HL-60/S4 treated with phorbol 12-myristate 13-acetate at 8.2 ng/mL for 4 days and 3 days (cell line): Measurements from ENCODE around the gene SYNDIG1.

Source experiments
- in situ Hi-C: fragments of 300-500 bp; cut with MboI; formaldehyde crosslinking; loops from 2 replicates; pipeline ENCODE4 v1.15.0; 2022; ENCODE audit warnings: low sequenced_read_pairs

Gene SYNDIG1

DNA sequence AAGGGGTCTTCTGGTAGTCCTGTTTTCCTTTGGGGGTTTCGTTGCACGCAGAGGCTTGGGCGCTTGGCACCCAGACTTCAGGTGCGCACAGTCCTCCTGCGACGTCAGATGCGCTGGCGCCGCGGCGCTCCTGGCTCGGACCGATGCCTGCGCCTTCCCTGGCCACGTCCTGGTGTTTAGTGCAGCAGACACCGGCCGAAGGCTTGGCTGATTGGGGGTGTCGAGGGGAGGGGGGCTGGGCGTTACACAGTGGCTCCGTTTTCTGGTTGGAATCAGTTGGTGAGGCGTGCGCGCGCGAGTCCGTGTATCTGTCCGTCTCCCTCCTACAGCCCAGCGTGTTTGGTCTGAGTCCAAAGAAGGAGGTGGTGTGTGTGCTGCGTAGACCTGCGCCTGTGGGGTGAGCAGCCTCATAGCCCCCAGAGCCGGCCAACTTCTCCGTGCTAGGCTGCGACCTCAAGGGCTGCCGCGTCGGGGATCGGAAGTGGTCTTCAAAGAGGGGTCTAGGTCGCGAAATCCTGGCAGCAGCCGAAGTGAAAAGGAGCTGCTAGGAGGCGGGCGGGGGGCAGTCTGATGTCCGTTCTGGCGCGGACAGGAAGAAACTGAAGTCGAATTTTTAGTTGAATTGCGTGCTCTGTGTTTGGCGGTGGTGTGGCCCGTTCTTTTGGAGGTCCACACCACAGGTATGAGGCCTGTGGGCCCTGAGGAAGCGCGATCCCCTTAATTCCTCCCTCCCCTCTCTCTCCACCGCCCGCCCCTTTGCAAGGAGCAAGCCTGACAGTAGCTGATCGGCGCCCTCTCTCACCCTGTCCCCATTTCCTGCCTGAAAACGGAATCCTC is 1.5 kb downstream of the SYNDIG1 start:
- in situ Hi-C loops, result no loop called here

DNA sequence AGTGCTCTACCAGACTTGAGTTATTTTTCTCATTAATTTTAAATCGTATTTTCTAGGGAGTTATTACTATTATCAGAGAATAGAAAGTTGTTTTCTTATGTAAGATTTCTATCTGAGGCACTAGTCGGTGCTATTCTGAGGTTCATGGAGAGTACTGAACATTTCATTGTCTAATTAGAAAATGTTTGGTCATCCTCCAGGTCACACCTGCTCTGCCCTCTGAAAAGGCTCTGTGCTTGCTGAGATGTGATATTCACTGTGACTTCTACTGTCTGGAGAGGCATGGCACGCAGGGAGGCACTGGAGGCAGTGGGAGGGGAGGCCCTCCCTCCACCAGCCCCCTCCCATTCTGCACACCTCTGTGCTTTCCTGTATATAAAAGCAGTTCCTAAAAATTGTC is 3.0 kb downstream of the SYNDIG1 start:
- in situ Hi-C loops, result no loop called here

DNA sequence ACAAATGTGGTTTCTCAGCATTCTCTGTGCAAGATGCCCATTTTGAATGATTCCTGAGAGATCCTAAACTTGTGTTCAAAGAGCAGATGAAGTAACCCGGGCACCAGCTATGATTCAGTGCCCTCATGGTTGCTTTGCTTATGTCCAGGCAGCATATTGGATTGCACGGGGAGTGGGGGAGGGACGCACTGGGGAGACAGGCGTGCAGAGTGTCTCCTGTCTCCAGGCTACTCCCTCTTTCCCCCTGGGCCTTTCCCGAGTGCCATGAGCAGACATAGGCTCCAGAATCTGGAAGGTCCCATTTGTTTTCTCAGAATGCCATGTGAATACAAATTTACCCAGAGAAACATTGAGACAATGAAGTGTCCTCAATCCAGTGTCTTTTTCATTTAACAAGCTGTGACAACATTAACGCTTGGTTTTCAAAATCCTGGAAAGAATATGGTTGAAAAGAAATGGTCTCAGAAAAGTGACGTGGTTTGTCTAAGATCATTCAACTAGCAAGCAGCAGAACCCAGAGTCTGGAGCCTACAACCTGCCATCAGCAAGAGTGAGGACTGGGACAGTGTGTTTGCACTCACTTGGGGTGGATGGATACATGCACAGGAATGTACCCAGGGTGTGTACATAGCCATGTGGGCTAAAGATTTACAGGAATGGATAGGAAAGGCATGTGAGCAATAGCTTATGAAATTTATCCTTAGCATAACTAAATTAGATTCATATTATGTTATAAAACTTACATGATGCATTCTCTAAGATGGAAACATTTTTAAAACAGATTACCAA is 4.2 kb downstream of the SYNDIG1 start:
- in situ Hi-C loops, result no loop called here

DNA sequence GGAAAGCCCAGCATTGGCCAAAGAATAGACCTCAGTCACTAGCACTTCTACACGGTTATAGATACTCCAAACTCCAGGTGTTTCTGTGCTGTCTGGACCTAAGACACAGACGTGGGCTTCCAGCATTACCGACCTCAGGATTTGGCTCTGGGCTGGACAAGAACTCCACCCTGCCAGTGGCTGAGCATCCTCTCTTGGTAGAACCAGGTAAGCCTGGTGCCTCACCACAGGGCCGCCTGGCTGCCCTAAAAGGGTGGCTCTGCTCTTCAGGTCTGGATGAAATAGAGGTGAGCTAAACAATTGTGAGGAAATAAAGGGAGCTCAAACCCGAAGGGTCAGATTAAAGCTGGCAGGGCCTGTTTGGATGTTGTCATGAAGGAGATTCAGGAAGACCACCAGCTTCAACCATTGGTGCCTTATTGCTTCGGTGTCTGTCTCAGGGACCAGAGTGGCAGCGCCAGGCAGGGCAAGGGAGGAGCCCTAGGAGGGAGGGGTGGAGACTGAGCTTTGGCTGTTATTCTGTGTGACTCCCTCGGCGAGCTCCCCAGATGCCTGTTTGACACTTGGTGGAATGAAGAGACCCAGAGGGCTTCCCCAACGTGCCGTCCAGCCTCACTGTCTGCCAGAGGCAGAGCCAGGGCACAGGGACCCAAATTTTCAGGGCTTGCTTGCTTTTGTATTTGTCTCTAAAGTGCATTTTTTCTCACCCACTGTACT is 8.6 kb downstream of the SYNDIG1 start:
- in situ Hi-C loops, result no loop called here

DNA sequence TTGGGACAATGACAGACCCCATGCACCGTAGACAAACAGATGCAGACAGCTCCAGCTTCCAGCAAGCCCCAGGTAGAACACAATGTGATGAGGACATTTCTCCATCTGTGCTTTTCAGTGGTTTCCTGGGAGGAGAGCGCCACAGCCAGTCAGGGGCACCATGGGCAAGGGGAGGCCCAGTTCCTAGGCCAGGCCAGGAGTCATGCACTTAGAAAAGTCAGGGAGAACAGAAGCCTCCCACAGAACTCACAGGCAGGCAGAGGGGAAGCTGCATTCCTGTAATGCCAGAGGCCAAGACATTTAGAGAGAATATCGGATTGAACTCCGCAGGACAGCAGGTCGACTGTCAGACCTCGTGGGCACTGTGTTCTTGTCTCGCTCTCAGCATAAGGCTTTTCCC is 9.2 kb downstream of the SYNDIG1 start:
- in situ Hi-C loops, result no loop called here

DNA sequence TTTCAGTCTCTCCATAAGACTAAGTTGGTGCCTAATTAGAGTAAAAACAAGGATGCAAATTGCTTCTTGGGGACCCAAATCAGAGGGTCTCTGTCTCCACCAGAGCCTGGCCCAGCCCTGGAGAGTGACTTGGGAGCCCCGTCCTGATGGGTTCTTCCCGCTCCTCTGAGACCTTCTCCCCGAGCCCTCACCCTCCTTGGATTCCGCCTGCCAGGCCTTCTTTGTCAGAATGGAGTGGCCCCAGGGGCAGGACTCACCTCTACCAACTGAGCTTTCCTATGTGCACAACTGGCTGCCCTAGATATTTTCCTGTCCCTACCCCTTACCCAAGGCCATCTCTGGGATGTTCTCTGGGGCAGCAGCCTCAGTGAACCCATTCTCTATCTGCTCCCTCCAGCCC is 9.7 kb downstream of the SYNDIG1 start:
- in situ Hi-C loops, result no loop called here

DNA sequence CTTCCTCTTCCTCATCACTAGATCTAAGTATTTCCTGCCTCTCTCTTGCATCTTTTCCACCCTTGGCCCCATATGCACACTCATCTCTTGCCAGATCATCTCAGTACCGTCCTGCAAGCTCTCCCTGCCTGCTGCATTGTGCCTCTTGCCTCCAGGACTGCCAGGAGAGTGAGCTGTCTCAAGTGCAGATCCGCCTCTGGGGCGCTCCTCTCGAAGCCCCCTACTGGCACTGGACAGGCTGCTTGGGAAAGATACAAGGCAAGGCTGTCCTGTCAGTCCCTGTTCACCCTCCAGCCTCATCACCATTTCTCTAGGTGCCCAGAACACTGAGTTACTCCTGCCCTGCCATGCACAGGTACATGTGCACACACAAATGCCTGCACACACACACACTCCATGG is 10.2 kb downstream of the SYNDIG1 start:
- in situ Hi-C loops, result no loop called here

DNA sequence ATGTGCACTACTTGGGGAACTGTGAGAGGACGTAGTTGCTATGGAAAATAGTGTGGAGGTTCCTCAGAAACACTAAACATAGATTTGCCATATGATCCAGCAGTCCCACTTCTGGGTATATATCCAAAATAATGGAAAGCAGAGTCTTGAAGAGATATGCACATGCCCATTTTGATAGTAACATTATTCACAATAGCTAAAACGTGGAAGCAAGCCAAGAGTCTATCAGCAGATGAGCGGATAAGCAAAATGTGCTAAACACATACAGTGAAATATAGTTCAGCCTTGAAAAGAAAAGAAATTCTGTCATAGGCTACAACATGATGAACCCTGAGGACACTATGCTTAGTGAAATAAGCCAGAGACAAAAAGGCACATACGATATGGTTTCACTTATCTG is 11.1 kb downstream of the SYNDIG1 start:
- in situ Hi-C loops, result no loop called here

DNA sequence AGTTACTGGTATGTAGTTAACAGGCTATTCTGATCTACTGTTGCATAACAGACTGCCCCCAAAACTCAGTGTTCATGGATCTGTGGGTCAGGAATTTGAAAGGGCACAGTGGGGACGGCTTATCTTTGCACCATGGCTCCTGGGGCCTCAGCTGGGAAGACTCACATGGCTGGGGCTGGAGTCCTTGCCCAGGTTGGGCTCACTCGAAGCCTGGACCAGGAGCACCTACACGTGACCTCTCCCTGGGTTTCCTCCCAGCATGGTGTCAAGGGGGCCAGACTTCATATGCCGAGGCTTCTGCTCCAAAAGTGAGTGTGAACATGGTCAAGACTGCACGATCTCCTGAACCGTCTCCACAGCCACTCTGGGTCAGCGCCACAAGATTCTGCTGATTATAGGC is 11.7 kb downstream of the SYNDIG1 start:
- in situ Hi-C loops, result no loop called here

DNA sequence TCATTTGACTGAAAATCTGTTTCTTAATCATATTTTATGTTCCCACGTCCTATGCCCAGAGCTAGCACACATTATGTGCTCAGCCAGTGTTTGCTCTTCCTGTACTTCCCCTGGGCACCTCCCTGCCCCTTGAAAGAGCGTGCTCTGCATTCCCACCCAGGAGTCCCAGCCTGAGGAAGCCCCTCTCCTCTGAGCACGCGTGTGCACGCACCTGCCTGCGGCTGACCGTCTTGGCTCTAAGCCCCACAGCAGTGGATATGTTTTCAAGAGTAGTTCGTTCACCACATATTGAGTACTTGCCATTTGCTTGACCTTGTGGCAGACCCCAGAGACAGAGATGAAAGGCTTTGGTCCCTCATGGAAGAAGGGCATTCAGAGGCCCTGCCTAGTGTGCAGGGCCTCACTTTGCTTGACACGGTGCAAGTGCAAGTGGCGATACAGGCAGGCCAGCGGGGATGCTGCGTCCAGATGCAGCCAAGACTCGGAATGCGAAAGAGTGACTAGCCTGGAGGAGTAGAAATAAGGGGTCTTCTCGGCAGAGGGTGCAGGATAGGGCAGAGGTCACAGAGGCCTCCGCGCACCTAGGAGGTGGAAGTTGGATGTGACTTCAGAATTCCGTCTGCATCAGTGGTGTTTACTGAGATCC is 14.1 kb downstream of the SYNDIG1 start:
- in situ Hi-C loops, result no loop called here

DNA sequence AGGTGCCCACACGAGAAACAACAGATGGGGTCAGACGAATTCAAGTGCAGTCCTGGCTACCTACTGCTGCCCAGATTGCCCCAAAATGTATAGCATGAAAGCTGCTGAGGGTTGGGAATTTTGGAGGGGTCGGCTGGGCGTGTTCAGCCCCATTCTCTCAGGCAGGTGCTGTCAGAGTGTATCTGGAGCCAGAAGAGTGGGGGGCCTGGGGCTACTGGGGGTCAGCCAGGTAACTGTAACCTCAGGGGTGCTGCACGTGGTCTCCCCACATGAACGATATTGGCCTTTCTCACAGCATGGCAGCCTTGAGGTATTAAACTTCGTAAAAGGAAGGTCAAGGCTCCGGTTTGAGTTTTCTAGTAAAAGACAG is 14.6 kb downstream of the SYNDIG1 start:
- in situ Hi-C loops, result no loop called here

DNA sequence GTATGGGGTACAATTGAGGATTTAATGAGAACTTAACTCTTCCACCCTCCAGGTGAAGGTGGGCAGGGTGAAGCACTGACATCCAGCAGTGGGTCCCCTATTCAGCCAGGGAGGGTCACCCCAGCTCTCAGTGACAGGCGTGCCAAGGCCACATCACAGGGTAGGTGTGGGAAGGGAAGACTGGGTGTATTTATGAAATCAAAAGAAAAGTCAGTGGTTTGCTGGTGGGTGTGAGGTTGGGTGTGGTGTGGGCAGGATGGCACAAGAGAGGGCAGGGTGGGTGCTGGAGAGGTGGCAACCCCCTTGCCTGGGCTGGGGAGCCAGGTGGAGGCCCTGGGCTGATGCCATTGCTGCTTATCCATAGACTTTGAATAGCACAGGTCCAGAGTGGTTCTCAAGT is 16.6 kb downstream of the SYNDIG1 start:
- in situ Hi-C loops, result no loop called here

DNA sequence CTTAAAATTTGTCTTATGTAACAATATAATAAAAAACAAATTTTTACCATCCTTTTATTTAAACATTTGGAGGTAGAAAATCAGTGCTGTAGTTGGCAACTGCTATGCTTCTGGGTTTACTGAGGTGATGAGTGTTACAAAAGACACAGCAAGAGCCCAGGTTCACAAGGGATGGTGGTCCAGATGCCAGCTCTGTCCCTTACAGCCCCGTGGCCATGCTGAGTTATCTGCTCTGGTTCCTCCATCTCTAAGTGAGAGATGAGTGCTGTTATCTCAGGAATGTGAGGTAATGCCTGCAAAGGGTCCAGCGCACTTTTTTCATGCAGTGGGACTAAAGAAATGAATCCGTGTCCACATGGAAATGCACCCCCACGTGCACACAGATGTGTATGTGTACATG is 17.8 kb downstream of the SYNDIG1 start:
- in situ Hi-C loops, result no loop called here

DNA sequence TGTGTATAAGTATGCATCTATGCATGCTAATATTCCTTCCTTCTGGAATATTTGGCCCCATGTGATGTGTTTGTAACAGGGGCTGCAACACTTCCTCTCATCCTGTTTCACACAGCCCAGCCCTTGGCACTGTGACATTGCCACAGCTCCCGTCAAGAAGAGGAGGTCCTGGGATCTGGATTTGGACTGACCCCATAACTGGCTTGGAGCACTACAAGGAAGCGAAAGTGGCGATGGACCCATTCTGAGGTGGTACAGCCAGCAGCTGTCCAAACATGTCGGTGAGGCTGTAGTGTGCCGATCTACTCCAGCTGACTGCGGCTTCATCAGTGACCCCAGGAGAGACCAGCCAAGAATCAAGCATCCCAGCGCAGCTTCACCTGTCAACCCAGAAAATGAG is 18.2 kb downstream of the SYNDIG1 start:
- in situ Hi-C loops, result no loop called here

DNA sequence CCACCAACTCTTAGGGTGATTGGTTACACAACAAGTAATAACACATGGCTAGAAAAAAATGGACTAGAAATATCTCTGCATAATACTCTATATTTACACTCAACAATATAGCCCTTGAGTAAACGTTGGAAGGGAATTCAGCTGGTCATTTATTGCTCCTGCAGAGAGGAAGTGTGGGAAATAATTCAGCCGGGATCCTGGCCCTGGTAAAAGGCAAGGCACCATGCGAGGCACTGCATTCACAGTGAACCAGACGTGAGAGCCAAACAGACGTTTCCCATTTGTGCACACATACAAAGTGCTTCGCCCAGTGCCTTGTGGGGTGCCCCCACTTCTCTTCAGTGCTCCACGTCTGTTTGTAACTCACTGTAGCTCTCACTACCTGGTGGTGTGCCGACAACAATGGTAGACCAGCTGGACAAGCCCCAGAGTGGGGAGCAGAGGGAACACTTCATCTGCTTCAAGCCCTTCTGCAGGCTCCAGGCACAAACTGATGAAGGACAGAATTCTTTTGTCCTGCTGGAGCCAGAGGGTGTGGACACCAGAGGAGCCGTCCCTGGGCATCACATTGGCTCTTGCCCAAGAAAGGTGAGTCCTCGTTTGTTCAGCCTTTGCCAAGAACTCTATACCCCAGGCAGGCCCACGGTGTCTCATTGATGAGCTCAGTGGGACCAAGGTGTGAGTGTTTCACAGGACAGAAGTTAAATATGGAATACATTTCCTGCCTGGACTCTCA is 18.8 kb downstream of the SYNDIG1 start:
- in situ Hi-C loops, result no loop called here

DNA sequence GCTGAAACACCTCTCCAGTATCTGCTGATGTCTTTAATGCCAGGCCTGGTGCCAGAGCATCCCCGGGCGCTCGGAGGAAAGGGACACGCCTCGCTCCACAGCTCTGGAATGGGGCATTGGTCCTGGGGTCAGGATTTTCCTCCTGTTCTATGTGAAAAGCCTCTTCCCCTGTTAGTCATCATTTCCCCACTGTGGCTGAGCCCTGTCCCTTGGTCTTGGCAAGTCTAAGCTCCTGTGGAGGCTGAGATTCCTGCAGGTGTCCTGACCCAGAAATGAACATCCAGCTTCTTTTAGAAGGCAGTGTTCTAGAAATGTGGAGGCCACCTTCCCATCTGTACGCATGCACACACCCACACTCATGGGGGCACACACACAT is 19.4 kb downstream of the SYNDIG1 start:
- in situ Hi-C loops, result no loop called here

DNA sequence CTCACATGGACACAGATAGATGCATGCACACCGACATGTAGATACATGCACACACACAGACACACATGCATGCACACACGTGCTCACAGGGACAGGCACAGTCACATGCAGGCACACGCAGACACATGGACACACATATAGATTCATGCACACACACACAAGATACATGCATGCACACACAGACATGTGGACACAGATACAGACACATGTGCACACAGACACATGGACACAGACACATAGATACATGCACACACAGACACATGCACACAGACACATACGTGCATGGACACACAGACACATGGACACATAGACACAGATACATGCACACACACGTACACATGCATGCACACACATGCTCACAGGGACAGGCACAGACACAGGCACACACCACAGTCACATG is 19.8 kb downstream of the SYNDIG1 start:
- in situ Hi-C loops, result no loop called here

DNA sequence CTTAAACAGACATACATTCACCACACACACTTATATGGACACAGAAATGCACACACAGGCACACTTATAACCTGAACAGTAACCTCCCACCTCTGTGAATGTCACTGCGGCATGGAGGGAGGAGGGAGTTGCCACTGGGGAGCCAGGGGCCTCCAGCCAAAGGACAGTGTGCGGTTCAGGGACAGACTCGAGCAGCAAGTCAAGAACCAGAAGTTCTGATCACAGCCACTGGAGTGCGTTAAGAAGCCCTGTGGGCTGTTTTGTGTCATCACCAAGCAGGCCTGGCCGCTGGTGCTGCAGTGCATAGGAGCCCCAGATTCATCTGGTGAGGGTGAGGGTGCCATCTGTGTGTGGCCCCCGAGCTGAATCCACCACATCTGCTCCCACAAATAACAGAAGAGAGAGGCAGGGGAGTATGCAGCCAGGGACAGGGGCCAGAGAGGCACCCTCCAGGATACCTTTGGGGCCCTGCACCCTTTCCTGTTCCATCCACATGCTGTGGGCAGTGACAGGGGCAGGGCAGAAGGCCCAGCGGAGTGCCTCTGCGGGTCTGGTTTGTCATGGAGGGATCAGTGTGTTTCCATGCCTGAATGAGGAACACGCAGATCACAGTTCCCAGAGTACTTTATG is 20.3 kb downstream of the SYNDIG1 start:
- in situ Hi-C loops, result no loop called here

DNA sequence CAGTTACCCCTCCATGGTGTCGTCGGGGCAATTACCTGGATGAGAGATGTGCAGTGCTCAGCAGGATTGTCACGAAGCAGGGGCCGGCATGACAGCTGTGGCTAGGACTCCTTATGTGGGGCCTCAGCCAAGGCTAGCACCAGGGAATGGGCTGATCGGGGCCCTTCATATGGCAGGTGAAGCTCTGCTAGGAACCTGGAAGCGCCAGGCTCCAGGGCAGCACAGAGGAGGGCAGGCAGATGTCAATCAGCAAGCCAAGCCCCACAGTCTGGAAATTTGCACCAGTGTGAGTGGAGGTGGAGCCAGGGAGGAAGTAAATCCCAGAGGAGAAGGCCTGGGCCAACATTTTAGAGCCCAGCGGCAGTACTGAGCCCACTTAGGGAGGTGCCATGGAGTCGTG is 21.2 kb downstream of the SYNDIG1 start:
- in situ Hi-C loops, result no loop called here

DNA sequence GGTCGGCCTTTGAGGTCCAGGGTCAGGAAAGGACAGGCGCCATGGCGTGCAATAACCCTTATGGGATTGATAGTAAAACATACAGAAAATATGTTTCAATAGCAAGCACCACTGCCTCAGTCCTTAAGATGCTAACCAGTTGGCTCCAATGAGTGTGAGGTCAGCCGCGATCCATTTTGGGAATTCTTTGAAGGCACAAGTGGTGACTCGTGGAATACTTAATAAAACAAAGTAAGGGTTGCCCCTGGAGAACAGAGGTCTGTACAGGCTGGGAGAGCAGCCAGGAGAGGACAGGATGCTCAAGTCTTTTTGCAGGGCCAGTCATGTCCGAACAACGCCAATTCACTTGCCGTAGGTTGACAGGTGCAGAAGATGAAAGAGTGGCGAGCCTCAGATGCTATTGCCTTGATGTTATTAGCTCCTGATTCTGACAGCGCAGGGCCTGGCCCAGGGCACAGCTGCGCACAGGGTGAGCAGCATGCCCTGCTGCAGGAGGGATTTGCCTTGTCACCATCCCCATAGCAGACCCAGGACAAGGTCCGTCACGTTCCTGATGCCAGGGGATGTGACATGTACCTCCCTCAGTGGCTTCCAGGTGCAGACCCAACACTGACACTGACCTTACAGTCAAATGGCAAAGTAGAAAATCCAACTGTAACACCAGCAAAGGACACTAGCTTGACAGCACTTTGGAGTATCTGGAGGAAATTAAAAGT is 21.8 kb downstream of the SYNDIG1 start:
- in situ Hi-C loops, result no loop called here
